ENCODE data around the gene KDM3A.
A peak's percentile ranks its signal among the peaks of the same experiment; 100 is the strongest.

DNA sequence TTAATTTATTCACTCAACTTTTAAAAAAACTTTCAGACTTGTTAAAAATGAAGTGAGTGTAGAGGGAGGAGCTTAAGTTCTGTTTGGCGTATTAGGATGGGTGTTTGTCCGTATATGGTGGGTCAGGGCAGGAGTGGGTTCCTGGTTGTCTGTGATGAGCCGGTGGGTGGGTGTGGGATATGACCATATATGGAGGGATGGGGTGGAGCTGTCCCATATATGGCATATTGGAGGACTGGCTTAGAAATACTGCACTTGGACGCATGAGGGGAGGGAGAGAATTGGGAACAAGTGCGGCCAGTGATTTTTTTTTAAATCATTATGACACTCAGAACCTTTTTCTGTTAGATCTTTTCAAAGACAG is 1.5 kb downstream of the KDM3A start:
- TF ChIP-seq POLR2A (IDR thresholded peaks at IDR 0.05) (no peak), CTCF (IDR thresholded peaks at IDR 0.05 in 8 of 11, conservative IDR thresholded peaks at IDR 0.05 in 3 of 11) (peak in 1 of 11 experiments; percentile 40)
